GM23338 (cell line): Measurements from ENCODE around the gene HS1BP3. TPM values are rescaled to one million over a fixed set of nuclear protein-coding genes. Genes with fewer than 3 reads are reported as not detected.

Experiments
- ATAC-seq: fragments of 200-7000 bp; cut with Tn5 transposase; 3 replicates; pipeline ENCODE4 v1.9.1; 2020
- DNase-seq: peaks from one replicate; pipeline ENCODE4 v3.0.0-alpha.2; 2015; ENCODE audit warnings: low spot score
- H2AFZ ChIP-seq: fragments of 200-600 bp; sonication (generic); 2 replicates; pipeline ENCODE4 v1.8.0; 2016; ENCODE audit warnings: antibody characterized with exemption, mild to moderate bottlenecking, moderate library complexity
- H3F3A ChIP-seq: fragments of 200-600 bp; sonication (generic); replicated peaks from 2 replicates; pipeline ENCODE4 v1.8.0; 2017; ENCODE audit warnings: antibody characterized with exemption, mixed run types, low read depth
- H3K27ac ChIP-seq: fragments of 200-600 bp; sonication (generic); 2 replicates; pipeline ENCODE4 v1.6.1; 2016; ENCODE audit warnings: low read depth
- H3K27me3 ChIP-seq: fragments of 200-600 bp; sonication (generic); 2 replicates; pipeline ENCODE4 v1.8.0; 2016; ENCODE audit warnings: mild to moderate bottlenecking, mixed run types, moderate library complexity; ENCODE audit not compliant: insufficient read depth
- H3K36me3 ChIP-seq: fragments of 200-600 bp; sonication (generic); 2 replicates; pipeline ENCODE4 v1.8.0; 2016; ENCODE audit warnings: mild to moderate bottlenecking; ENCODE audit not compliant: insufficient read depth
- H3K4me1 ChIP-seq: fragments of 200-600 bp; sonication (generic); 2 replicates; pipeline ENCODE4 v1.8.0; 2016; ENCODE audit warnings: mild to moderate bottlenecking, moderate library complexity; ENCODE audit not compliant: insufficient read depth
- H3K4me2 ChIP-seq: fragments of 200-600 bp; sonication (generic); 2 replicates; pipeline ENCODE4 v1.7.1; 2017; ENCODE audit warnings: mixed run types
- H3K4me3 ChIP-seq: fragments of 200-600 bp; sonication (generic); 2 replicates; pipeline ENCODE4 v1.6.1; 2016; ENCODE audit warnings: mixed run types
- H3K79me2 ChIP-seq: fragments of 200-600 bp; sonication (generic); replicated peaks from 2 replicates; pipeline ENCODE4 v1.8.0; 2017; ENCODE audit warnings: mild to moderate bottlenecking; ENCODE audit not compliant: insufficient read depth
- H3K9me2 ChIP-seq: fragments of 200-600 bp; sonication (generic); 2 replicates; pipeline ENCODE4 v1.8.0; 2017; ENCODE audit not compliant: insufficient read depth
- H4K20me1 ChIP-seq: fragments of 200-600 bp; sonication (generic); replicated peaks from 2 replicates; pipeline ENCODE4 v1.8.0; 2017; ENCODE audit warnings: mild to moderate bottlenecking; ENCODE audit not compliant: insufficient read depth
- H3K27ac Mint-ChIP-seq: 2 replicates; pipeline ENCODE4 v1.8.0; 2020; ENCODE audit warnings: inconsistent platforms, mild to moderate bottlenecking, moderate library complexity, mixed read lengths
- H3K27me3 Mint-ChIP-seq: 3 replicates; pipeline ENCODE4 v1.8.0; 2022; ENCODE audit warnings: low read depth, mild to moderate bottlenecking, moderate library complexity, mixed read lengths, inconsistent platforms; ENCODE audit not compliant: insufficient read depth, poor library complexity
- H3K36me3 Mint-ChIP-seq: 3 replicates; pipeline ENCODE4 v1.8.0; 2021; ENCODE audit warnings: low read depth, mild to moderate bottlenecking, inconsistent platforms, moderate library complexity, mixed read lengths
- H3K4me1 Mint-ChIP-seq: 3 replicates; pipeline ENCODE4 v1.8.0; 2020; ENCODE audit warnings: mild to moderate bottlenecking, inconsistent platforms, mixed read lengths
- H3K4me3 Mint-ChIP-seq: 3 replicates; pipeline ENCODE4 v1.8.0; 2021; ENCODE audit warnings: moderate library complexity, mild to moderate bottlenecking, inconsistent platforms, mixed read lengths
- H3K9me3 Mint-ChIP-seq: 3 replicates; pipeline ENCODE4 v1.8.0; 2020; ENCODE audit warnings: moderate library complexity, mild to moderate bottlenecking, inconsistent platforms, mixed read lengths
- EZH2 ChIP-seq: fragments of 200-600 bp; sonication (generic); IDR thresholded peaks from one replicate; pipeline ENCODE4 v1.8.0; 2017; ENCODE audit warnings: antibody characterized with exemption, mild to moderate bottlenecking, low read depth; ENCODE audit not compliant: unreplicated experiment
- EZH2phosphoT487 ChIP-seq: fragments of 200-600 bp; sonication (generic); IDR thresholded peaks from one replicate; pipeline ENCODE4 v1.8.1; 2018; ENCODE audit warnings: antibody characterized with exemption; ENCODE audit not compliant: unreplicated experiment
- JUNB ChIP-seq: IDR thresholded peaks from one replicate; pipeline ENCODE4 v1.6.1; 2016; ENCODE audit warnings: antibody characterized with exemption; ENCODE audit not compliant: unreplicated experiment
- NANOG ChIP-seq: IDR thresholded peaks from 2 replicates; pipeline ENCODE4 v1.6.1; 2016; ENCODE audit warnings: antibody characterized with exemption, borderline replicate concordance
- POLR2AphosphoS5 ChIP-seq: IDR thresholded peaks from 2 replicates; pipeline ENCODE4 v1.6.1; 2016; ENCODE audit warnings: antibody characterized with exemption, low read depth
- REST ChIP-seq: IDR thresholded peaks from one replicate; pipeline ENCODE4 v1.6.1; 2018; ENCODE audit warnings: antibody characterized with exemption; ENCODE audit not compliant: unreplicated experiment
- ZNF114 ChIP-seq: fragments of 250-450 bp; sonication (Bioruptor Pico); IDR thresholded peaks from 2 replicates; pipeline ENCODE4 v1.5.0; 2020; ENCODE audit warnings: mild to moderate bottlenecking, moderate library complexity
- ZNF331 ChIP-seq: fragments of 250-450 bp; sonication (Bioruptor Pico); IDR thresholded peaks from 2 replicates; pipeline ENCODE4 v1.5.0; 2020; ENCODE audit warnings: low read depth, mild to moderate bottlenecking, moderate library complexity
- polyA plus RNA-seq: library from polyadenylated mRNA; unstranded; fragments of >200 nt; fragmentation: Nextera tagmentation; extraction: Ambion mirVana; gene quantifications from 2 replicates; pipeline ENCODE4 v1.2.1, GENCODE V29; 2016
- total RNA-seq: library from RNA; depleted of rRNA; stranded (reverse); fragments of >200 nt; shearing (Covaris generic); gene quantifications from 2 replicates; pipeline ENCODE4 v1.2.3, GENCODE V29; 2014

HS1BP3 gene
- total and polyA plus RNA-seq, 2 experiments from 2014 or later = 7.2 to 15.0 TPM

- no peak for TF ChIP-seq ZNF114 (CRISPR knock-in tag)
Observed at GRCh38 chr2:20641123-20641985, 9.5 kb downstream of the HS1BP3 start (continued).

- ATAC-seq = no peak
- Histone ChIP-seq H3K4me2 (no peak overlapping the region), H3K79me2 (no peaks in the 10 kb centered on the region), H3K9me2 (no peaks in the 10 kb centered on the region), H4K20me1 (no peaks in the 10 kb centered on the region), H3K36me3 (no peaks in the 10 kb centered on the region), H3K27me3 (no peaks in the 10 kb centered on the region), H3F3A (no peaks in the 10 kb centered on the region), H3K4me1 (peaks cover under 1% of the 10 kb centered on the region; the same call in 1 of the 2 replicates), H3K4me3 (no peak overlapping the region), H2AFZ (no peak overlapping the region), H3K27ac (no peak overlapping the region)
- Mint-ChIP-seq H3K4me1 (peaks cover 3% of the 10 kb centered on the region), H3K4me3 (no peak overlapping the region), H3K27ac (no peak overlapping the region), H3K36me3 (no peaks in the 10 kb centered on the region; the same call in 1 of the 3 replicates), H3K9me3 (no peaks in the 10 kb centered on the region), H3K27me3 (peaks cover 7% of the 10 kb centered on the region)
- no peak for TF ChIP-seq JUNB
- no peak for TF ChIP-seq NANOG
- no peak for TF ChIP-seq ZNF114 (CRISPR knock-in tag)
- TF ChIP-seq POLR2AphosphoS5 = no peak
- TF ChIP-seq REST = no peak
- no peak for TF ChIP-seq ZNF331 (CRISPR knock-in tag)
- TF ChIP-seq EZH2phosphoT487 = no peak
- TF ChIP-seq EZH2 = no peak
- no peak for DNase-seq
Observed at GRCh38 chr2:20640411-20641122, 10.3 kb downstream of the HS1BP3 start.
